GM10847 (cell line): ENCODE measurements around the gene WDR36.

ENCODE experiments used
- POLR2A ChIP-seq: IDR thresholded peaks from 2 replicates; pipeline ENCODE4 v1.6.1; 2011; ENCODE audit not compliant: insufficient read length; ENCODE audit errors: extremely low read depth

WDR36 gene

DNA sequence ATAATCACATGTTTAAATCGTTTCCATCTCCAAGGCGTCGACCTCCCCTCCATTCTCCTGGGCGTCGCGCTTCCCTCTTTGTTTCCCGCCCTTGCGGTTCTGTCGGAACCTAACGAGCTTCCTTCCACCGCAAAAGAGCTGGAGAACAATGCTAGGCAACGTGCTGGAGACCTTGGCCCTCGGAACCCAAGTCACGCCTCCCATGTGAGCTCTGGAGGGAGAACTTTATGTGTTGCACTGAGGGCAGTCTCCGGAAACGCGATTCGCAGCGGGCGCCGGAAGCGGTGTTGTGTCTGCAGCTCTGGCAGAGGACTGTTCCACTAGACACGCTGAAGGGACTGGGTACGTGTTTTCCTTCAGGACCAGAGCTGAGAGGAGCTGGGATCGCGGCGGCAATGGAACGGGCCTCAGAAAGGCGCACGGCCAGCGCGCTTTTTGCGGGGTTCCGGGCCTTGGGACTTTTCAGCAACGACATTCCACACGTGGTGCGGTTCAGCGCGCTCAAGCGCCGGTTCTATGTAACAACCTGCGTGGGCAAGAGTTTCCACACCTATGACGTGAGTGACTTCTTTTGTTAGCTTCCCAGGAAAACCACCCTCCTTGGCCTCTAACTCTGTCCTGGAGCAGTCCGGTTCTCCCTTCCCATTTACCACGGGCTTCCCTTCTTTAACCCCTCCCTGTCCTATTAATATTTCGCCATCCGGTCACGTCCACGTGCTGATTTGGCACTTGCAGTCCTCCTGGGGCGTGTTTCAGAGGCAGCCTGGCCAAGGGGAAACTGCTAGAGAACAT lies at the start of gene WDR36:
WDR36 (plus strand) TSS at position 287 of the 792 bp plus-strand sequence; CDS start at position 396, 109 bp downstream.
- peak; percentile 76 for TF ChIP-seq POLR2A

DNA sequence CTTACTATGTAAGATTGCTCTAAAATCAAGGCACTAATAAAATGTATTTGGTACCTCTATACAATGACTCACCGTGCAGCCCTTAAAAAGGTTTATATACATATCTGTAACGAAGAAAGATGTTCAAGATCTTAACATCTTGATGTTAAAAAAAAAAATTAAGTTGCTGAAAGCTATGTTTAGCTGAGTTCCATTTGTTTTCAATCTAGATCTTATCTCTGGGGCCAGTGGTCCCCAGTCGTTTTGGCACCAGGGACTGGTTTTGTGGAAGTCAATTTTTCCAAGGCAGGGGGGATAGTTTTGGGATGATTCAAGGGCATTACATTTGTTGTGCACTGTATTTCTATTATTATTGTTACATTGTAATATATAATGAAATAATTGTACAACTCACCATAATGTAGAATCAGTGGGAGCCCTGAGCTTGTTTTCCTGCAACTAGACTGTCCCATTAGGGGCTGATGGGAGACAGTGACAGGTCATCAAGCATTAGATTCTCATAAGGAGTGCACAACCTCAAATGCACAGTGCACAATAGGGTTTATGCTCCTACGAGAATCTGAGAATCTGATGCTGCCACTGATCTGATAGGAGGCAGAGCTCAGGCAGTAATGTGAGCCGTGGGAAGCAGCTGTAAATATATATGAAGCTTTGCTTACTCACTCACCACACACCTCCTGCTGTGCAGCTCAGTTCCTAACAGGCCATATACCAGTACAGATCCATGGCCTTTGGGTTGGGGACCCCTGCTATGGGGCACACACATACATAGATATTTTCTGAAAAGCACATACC lies 48.2 kb upstream of the WDR36 start:
- no peak for TF ChIP-seq POLR2A

DNA sequence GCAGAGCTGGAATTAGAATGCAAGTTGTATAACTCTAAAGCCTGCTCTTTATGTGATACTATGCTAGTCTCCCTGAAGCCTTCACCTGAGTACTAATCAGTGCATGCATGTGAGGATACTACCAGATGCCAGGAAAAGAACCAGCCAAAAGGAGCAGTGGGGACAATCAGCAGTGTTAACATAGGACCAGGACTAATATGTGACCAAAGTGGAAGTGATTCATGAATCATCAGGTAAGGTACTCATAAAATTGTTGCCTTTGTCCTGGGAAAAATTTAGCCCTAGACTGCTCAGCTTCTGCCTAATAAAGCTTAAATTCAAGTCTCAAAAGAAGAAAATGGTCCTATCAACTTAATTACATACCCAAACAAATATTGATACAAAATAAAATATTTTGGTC lies 34.1 kb upstream of the WDR36 start:
- TF ChIP-seq POLR2A, result no peak

DNA sequence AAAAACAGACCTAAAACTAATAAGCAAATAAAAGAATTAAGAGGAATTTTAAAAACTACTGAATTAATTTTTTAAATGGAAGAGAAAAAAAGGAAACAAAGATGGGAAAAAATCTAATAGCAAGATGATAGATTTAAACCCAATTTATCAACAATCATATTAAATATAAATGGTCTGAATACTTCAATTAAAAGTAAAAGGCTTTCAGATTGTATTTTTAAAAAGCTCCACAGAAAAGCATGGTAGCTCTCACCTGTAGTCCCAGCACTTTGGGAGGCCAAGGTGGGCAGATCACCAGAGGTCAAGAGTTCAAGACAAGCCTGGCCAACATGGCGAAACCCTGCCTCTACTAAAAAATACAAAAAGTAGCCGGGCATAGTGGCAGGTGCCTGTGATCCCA lies 32.0 kb upstream of the WDR36 start:
- TF ChIP-seq POLR2A, result no peak

DNA sequence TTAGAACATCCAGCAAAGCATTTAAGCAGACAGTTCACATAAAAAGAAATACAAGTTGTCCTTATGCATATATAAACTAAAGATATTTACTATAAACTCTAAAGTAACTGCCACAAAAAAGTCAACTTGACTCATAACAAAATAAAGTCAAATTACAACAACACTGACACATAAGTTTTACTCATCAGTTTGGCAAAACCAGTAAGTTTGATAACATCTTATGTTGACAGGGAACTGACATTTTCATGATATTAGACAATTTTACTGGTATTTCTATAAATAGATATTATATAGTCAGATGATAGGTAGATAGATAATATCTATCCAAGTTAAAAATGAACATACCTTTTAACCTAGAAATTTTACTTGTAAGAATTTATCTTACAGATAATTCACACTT lies 30.5 kb upstream of the WDR36 start:
- no peak for TF ChIP-seq POLR2A

DNA sequence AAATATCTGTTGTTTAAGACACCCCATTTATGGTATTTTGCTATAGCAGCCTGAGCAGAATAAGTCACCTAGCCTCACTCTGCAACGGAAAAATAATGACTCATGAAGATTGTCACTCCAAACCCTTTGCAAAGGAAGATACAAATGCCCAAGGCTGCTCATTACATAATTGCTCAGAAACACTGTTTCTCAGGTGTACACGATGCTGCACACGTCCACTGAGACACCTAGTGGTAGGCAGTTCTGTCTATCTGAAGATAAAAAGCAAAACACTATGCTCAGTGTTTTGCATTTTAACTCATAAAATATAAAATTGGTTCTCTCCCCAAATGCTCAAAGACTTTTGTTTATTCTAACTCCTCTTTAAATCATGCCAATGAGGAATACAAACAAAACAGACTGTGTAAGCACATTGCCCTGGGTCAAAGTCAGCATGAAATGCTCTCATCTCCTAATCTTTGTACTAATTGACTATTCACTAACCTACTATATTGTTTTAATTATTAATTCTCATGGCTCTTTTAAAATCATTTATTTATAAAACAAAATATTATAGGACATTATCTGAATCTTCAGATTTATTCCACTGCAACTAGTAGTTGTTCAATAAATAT lies 28.3 kb upstream of the WDR36 start:
- TF ChIP-seq POLR2A, result no peak

DNA sequence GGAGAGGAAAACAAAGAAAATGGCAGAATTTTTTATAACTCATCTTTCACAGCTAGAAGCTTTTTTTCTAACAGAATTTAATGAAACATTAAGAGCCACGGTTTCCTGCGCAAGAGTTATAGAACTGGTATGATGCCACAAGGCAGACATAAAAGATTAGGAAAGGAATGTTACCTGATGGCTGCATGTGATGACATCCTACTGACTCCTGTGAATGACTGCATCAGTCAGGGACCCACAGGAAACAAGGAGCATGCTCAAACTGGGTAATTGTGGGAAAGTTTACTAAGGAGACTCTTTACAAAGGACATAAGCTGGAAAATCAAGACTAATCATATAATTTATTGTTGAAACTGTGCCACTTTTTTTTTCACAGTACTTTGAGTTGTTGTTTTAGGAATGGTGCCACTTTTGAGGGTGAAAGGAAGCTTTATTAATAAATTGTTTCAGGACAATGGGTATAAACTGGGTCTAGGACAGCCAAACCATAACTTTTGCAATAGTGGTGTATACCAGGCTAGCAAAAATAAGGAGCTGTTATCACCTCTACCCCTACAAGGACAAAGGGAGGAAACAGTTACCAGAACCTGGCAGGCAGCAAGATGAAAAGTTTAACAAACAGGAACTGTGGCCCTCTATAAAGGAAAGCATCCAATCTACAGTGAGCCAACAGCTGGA lies 25.7 kb upstream of the WDR36 start:
- TF ChIP-seq POLR2A, result no peak

DNA sequence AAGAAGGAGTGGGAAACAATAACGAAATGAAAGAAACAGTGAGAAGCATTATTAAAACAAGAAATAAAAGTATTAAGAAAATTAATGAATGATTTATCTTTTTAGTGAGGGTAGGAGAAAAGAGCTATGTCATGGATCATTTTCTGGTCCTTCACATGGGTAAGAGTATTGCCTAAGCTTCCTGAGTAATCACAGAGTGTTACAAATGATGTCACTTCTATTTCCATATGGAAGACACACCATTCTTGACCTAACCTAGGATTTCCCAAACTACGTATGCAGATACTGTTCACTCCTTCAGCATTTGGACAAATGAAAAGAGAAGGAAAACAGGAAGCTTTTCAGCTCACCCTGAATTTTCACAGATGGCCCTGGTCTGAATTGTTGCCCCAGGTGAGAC lies 23.9 kb upstream of the WDR36 start:
- no peak for TF ChIP-seq POLR2A

DNA sequence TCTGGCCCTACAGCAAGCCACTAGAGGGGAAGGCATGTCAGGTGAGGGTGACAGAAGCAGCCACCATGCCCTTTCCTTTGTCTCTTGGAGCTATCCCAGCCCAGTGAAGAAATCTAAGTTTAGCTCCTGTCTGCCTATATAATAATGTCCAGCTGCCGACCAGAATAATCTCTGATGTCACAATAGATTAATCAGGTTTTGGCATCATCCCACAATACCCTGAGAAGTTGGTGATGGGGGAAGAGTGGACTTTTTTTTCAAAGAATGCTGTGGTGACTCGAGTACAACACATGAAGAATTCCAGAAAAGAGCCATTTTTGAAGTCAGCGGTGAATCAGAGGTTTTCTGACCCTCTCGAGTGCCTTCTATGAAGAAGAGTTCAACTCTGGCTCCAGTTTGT lies 22.3 kb upstream of the WDR36 start:
- no peak for TF ChIP-seq POLR2A

DNA sequence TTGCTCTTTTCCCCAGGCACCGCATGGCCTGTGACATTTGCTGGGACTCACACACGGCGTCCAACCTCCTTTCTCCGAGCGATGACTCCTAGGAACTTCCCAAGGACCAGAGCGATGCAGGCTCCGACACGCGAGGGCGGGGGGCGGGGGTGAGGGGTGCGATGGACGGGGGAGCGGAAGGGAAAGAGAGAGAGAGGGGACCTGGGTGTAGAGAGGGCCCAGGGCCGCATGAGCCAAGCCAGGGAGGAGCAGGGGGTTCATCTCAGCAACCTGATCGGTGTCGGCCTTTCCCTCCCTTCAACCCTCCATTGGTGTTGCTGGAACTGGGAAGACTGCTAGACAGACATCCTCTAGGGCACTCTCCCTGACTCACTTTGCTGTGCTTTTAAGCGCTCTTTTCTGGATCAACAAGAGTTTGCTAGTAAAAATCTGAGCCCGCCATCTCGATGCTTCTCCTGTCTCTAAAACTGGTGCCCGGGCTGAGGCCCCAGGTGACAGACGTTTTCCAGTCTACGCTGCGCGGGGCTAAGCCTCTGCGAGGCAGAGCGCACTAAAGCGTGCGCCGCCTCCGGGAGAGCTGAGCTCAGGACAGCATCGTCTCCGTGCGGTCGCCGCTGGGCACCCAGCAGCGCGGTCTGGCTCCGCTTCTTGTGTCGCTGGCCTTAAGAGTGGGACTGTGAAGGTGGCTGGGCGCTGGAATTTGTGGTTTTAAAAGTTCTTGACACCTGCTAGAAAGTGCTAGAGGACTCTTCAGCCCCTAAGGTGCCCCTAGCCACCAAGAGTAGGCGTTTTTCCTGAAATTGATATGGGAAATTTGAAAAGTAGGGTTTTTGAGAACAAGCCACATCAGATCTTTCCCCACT lies 21.6 kb upstream of the WDR36 start:
- TF ChIP-seq POLR2A, result no peak

DNA sequence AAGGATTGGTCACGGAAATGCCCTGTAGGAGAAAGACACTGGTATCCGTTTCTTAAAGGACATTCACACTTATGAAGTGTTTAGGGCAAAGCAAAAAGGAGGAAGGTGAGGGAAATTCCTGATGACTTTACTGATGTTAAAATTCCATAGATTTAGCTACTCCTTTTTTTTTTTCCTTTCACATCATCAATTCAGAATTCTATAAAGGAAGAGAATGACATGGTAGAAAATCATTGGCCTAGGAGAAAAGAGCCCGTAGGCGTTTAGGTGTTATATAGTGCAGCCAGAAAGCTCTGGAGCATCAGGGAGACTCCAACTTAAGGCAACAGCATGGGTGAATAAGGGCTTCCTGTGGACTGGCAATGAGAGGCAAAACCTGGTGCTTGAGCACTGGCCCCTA lies 20.7 kb upstream of the WDR36 start, which contains the start of gene TSLP:
TSLP (plus strand) TSS at position 301 of the 400 bp plus-strand sequence. CDS start 178 bp downstream, outside the sequence.
- TF ChIP-seq POLR2A, result no peak

DNA sequence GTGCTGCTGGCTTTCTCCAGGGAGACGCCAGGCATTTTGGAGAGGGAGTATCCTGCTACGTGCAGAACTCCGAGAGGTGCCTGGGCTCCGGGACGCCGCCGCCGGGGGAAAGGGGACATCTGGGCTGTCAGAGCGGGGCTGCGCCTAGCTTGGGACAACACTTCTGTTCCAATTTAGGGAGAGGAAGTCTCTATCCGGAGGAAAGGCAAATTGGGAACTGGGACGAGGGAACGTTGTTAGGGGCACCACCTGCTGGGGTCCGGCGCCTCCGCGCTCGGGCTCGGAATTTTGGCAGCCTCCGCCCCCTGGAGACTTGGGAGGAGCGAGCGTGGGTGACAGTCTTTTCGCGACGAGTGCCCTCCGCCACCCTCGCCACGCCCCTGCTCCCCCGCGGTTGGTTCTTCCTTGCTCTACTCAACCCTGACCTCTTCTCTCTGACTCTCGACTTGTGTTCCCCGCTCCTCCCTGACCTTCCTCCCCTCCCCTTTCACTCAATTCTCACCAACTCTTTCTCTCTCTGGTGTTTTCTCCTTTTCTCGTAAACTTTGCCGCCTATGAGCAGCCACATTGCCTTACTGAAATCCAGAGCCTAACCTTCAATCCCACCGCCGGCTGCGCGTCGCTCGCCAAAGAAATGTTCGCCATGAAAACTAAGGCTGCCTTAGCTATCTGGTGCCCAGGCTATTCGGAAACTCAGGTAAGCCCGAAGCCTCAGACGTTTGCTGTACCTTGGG lies 19.0 kb upstream of the WDR36 start:
- TF ChIP-seq POLR2A, result no peak

DNA sequence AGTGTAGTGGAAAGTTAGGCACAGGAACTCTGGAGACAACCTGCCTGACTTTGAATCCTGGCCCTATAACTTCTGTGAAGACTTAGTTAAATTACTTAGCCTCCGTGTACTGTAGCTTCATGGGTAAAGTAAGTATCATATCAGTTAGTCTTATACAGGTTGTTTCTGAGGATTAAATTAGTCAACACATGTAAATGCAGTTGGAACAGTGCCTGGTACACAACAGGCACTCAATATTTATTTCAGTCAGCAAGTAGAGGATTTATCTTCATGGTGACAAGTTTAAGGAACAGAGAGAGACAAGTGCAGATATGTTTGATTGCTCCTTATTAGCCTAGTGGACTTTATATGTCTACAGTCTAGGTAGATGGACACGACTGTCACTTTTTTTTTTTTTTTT lies 17.9 kb upstream of the WDR36 start:
- no peak for TF ChIP-seq POLR2A

DNA sequence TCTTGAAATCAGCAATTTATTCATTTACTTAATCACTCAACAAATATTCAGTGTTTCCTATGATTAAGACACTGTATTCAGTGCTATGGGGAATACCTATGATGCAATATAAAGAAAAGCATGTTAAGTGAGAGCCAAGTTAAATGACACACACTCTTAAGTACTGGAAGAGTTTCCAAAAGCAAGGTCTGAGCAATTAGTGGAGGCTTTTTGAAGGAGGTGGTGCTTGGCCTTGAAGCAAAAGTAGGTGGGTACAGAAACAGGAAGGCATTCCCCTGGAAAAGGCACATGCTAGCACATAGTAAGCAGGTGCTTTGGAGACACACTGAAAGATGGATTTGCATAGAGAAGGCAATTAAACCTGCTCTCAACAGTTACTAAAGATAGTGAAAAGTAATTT lies 16.6 kb upstream of the WDR36 start:
- TF ChIP-seq POLR2A, result no peak
